GM18505 (cell line): ENCODE results near the gene NBAS.
A peak's percentile ranks its signal among the peaks of the same experiment; 100 is the strongest.

Experiments
- ATAC-seq: cut with Tn5 transposase; IDR thresholded peaks from one replicate; pipeline ENCODE4 v1.9.1; 2021; ENCODE audit not compliant: unreplicated experiment
- POLR2A ChIP-seq: IDR thresholded peaks from 4 replicates; pipeline ENCODE4 v1.6.1; 2011; ENCODE audit warnings: borderline replicate concordance; ENCODE audit not compliant: insufficient read depth, insufficient read length; ENCODE audit errors: extremely low read depth

Gene NBAS

GRCh38 chr2:15400240-15400826 lies 160.8 kb downstream of the NBAS start:
- TF ChIP-seq POLR2A = no peak
- ATAC-seq = no peak

DNA sequence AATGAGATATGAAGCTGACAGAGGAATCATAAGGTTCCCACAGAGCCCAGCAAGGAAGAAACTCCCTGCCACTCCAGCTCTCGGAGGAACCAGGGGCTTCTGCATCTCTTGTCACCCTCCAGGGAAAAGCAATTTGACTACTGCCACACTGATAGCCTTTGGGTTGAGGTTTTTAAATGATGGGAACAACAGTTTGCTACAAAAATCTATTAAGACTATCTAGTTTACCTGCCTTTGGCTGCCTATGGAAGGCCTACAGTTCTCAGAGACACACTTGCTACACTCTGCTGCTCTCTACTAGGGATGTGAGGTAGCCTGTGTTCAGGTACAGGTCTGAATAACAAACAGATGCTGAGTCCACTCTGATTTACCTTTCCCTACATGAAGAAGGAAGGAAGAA lies 161.9 kb downstream of the NBAS start:
- no peak for TF ChIP-seq POLR2A
- no peak for ATAC-seq

DNA sequence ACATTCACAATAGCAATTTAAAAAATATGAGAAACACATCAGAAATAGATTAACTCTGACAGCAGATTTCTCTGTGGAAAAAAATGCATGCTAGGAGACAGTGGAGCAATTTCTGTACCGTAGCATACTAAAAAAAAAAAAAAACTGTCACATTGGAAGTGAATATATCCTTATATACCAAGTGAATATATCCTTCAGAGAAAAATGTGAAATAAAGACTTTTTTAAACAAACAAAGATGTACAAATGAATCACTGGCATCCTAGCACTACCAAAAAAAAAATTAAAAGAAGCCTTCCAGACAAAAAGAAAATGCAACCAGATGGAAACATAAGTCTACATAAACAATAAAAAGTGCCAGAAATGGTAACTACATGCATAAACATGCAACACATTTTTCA lies 169.4 kb downstream of the NBAS start:
- ATAC-seq = no peak
- no peak for TF ChIP-seq POLR2A

DNA sequence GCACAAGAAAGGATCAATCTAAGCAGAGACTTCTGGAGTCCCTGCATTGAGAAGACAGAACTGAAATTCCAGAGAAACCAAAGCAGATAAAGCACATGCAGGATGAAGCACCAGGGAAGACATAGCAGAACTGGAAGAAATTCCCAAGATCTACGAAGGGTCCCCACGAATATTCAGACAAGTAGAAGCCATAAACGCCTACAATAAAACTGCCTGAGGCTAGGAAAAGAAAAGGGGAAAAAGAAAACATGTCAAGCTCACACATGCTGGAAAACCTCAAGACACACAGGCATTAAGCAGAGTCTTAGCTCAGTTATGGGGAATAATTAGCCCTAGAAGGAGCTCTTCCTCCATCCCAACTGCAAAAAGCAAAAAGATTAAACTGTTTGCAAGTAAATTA lies 171.2 kb downstream of the NBAS start:
- no peak for TF ChIP-seq POLR2A
- no peak for ATAC-seq

DNA sequence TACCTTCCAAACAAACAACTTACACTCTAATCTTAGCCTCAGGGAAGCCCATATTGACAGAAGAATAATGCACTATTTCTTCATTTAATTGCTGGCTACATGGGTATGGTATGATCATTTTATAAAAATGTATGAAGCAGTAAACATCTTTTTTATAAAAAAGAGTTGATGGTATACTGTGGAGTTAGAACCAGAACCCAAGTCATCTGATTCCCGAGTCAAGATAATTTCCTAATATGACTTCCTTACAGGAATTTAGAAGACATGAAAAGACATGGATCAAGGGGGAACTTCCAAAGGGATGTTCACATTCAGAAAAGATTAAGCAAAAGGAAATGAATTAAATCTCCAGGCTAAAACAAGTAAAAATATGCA lies 171.8 kb downstream of the NBAS start:
- no peak for TF ChIP-seq POLR2A
- no peak for ATAC-seq

DNA sequence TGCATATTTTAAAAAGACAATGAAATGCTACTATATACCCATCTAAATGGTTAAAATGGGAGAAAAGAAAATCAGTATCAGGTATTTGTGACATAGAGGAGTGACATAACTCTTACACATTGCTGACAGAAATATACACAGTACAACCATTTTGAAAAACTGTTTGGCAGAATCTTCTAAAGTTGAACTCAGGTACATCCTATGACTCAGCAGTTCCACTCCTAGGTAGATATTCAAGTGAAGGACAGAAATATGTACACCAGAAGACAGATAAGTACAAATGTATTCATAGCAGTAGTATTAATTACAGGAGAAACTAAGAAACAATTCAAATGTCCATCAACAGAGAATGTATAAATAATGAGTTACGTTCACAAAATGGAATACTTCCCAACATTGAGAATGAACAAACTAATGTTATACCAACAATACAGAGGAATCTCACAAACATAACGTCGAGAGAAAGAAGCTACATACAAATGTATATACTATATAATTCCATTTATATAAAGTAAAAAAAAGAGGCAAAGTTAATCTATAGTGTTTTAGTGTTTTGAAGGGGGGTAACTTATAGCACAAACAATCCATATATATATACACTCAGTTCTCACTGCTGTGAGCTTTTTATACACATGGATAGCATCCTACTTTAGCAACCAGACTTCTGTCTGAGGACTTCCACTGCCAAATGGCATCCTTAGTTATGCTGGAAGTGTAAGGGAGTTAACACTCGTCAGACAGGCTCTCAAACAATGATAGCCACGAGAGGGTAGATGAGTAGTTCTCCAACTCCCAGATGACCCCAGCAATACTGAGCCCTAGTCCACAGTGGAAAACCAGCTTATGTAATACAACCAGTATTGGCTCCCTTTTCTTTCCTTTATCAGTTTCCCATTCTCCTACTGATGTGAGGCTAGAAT lies 172.5 kb downstream of the NBAS start:
- no peak for ATAC-seq
- no peak for TF ChIP-seq POLR2A

GRCh38 chr2:15385184-15385583 lies 175.9 kb downstream of the NBAS start:
- no peak for ATAC-seq

GRCh38 chr2:15383695-15384350 lies 177.3 kb downstream of the NBAS start:
- ATAC-seq = no peak
- no peak for TF ChIP-seq POLR2A

More at GRCh38 chr2:15385184-15385583, 175.9 kb downstream of the NBAS start:
- TF ChIP-seq POLR2A = no peak

DNA sequence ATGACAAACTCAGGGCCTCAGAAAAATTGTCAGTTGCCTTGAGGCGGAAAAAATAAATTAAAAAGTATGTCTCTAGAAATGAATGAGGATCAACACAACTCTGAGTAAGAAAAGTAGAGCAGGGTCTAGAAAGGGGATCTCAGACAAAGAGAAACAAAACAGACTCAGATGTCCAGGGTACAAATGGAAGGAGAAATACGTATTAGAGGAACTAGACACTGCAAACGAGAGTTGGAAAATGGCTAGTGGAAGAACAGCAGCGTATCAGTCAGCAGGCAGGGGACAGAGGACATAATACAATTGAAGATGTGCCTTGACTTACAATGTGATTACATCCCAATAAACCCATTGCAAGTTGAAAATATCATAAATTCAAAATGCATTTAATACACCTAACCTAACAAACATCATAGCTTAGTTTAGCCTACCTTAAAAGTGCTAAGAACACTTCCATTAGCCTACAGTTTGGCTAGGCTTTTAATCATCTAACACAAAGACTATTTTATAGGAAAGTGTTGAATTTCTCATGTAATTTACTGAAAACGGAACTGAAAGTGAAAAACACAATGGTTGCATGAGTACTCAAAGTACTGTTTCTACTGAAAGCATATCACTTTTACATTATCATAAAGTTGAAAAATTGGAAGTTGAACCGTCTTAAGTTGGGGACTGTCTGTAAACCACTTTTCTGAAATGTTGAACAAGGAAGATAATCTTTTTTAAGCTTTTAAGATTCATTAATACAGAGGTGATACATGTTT lies 182.8 kb downstream of the NBAS start:
- ATAC-seq = peak; percentile 88
- no peak for TF ChIP-seq POLR2A

- ATAC-seq = no peak
These were observed 183.9 kb downstream of the NBAS start for GRCh38 chr2:15377202-15377601.

DNA sequence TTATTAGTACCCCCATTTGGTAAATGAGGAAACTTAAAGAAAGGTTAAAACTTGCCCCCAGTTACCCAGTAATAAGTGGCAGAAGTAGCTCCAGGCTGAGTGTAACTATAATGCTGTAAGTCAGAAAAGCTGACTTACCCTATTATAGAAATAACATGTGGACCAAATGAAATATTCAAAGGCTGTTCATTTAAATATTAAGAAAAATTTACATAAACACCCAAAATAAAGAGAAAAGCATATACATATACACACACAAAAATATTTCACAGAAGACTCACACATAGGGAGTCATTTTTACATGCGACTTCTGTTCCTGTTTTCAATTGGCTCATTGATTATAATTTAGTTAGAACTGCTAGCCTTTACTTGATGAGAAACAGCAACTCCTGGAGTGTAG lies 189.1 kb downstream of the NBAS start:
- ATAC-seq = no peak

More at GRCh38 chr2:15377202-15377601, 183.9 kb downstream of the NBAS start:
- TF ChIP-seq POLR2A = no peak

DNA sequence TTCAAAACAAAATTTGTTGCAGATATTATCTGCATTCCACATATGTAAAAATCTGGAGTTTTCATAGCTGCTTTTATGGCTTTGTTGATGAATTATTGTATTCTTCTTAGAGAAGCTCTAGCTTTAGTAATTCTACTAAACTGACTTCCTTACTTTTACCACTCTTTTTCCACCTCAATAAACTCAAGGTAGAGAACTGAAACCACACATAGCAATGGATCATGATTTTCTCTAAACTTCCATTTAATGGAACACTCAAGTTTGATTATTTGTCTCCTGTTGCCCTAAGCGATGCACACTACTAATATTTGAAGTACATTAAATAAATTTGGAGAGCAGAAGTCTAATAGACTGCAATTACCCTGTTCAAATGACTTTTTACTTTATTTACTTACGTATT lies 192.0 kb downstream of the NBAS start:
- ATAC-seq = no peak
- no peak for TF ChIP-seq POLR2A

More for the DNA sequence above, 189.1 kb downstream of the NBAS start:
- TF ChIP-seq POLR2A = no peak

DNA sequence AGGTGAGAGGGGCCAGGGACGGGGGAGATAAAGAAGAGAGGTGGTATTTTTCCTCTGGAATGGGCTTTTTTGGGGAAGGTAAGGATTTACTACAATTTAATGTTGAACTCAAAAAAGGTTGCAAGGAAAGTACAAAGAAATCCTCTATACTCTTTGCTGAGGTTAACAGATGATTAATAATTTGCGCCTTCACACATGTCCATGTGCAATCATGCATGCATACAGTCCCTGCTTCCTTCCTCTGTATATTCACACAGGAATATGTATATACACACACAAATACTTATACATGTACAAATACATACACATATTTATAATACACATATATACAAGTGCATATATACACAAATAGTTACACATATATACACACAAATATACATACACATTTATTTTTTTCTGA lies 193.4 kb downstream of the NBAS start:
- ATAC-seq = no peak
- TF ChIP-seq POLR2A = no peak
